H54 (cell line): ENCODE data around the gene ZFR2.
"Not testable (repeated sequence)": the region's sequence is repeated elsewhere in the genome, so short reads cannot be mapped to it uniquely, and the experiment has no call there.

Experiments used
- DNase-seq: peaks from one replicate; pipeline ENCODE4 v3.0.0; 2011; ENCODE audit warnings: low spot score, mixed read lengths; ENCODE audit not compliant: insufficient read length
- FAIRE-seq: peaks from 3 replicates; lab custom pipeline; 2011; peaks lifted over from hg19 to GRCh38; lab: Jason Lieb, UNC
- POLR2A ChIP-seq: IDR thresholded peaks from 2 replicates; pipeline ENCODE4 v1.6.1; 2011; ENCODE audit warnings: low read depth, mild to moderate bottlenecking, low read length

ZFR2 gene

DNA sequence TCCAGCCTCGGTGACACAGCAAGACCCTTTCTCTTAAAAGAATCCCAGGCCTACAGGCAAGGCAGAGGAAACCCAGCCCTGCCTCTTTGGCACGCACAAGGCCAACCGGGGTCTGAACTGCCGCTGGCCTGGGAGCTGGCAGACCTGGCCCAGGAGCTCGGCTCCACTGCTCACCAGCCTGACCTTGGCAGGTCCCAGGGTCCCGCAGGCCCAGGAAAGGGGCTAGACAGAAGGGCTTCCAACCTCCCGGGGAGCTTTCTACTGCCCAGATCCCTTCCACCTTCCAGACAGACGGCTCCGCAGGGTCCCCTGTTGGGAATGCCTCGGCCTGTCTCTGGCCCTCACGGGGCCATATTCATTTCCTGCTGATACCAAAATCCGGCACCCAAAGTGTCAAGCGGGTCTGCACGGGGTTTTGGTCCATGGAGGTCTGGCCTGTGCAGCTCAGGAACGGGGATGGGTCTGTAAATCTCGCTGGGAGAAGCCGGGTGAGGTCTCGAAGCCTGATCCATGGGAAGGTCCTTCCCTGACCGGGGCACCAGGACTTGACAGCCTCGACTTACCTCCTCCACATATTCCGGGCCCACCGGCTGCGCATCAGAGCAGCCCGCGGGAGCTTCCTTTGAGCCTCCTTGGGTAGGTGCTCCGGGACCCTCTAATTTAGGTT lies 46.0 kb downstream of the ZFR2 start:
- TF ChIP-seq POLR2A: no peak
- DNase-seq: no peak
- FAIRE-seq: no peak

GRCh38 chr19:3821857-3822364 lies 46.9 kb downstream of the ZFR2 start:
- TF ChIP-seq POLR2A: no peak
- FAIRE-seq: no peak
- peak; percentile 61 for DNase-seq

DNA sequence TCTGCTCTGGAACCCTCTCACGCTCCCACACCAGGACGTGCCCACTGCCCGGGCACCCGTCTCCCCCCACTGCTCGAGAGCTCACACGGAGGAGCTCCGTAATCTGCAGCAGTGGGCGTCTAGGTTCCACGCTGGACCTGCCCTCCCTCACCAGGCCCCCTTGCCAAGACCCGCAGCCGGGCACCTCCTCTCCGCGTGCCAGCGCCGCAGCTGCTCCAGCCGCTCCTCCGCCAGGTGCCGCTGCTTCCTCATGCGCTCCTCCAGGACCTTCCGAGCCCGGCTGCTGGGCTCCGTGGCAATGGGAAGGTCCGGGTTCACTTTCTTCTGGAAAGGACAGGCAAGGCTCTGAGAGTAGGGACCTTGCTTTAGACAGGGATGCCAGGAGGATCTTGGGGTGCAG lies 47.7 kb downstream of the ZFR2 start:
- FAIRE-seq (no peak), DNase-seq (no peak)
- TF ChIP-seq POLR2A: no peak

DNA sequence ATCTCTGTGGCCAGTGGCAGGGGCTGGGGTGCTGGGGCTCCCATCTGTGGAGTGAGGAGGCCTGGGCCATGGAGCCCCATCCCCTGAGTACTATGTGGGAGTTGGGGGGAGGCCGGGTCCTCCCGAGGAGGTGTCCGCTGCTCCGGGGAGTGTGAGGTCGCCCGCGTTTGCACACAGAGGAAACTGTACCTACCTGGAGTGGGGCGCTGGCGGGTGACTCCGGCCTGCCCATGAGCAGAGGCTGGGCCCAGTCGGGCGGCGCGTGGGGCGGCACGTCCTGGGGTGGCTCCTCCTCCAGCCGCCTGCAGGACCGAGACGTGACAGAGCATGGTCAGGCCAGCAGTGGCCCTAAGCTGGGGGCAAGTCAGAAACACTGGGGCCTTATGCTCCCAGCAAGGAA lies 48.8 kb downstream of the ZFR2 start:
- TF ChIP-seq POLR2A: no peak
- no peak for FAIRE-seq
- DNase-seq: no peak

DNA sequence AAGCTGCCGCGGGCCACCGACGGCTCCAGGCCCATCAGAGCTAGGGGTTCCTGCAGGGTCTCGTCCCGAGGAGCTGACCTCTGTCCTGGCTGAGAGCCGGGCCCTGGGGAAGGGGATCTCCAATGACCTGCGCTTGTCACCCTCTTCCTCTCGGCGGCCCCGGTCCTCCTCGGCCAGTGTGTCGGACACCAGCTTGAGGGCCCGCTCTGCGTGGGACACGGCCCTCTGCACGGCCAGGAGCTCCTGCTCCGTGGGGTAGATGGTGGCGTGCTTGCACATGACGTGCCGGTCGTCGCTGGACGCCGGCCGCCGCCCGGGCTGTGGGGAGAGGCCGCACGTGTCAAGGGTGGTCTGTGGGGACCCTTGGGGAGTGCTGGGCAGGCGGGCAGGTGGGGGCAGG lies 49.9 kb downstream of the ZFR2 start:
- DNase-seq (no peak), FAIRE-seq (no peak)
- TF ChIP-seq POLR2A: no peak

GRCh38 chr19:3818466-3818865 lies 50.4 kb downstream of the ZFR2 start:
- TF ChIP-seq POLR2A: no peak
- FAIRE-seq (no peak), DNase-seq (peak; percentile 60)

DNA sequence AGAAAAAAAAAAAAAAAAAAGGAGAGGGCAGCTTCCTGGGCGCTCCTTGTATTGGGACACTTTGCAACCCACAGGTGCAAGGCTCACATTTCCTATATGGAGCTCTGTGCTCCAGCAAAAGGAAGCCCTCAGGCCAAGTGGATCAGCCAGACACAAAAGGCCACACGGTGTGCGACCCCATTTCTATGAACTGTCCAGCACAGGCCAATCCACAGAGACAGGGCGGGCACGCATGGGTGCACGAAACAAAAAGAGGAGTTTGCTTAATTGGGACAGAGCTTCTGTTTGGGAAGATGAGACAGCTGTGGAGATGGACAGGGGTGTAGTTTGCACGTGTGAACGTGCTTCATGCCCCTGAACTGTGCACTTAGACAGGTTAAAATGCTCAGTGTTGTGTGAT lies 51.1 kb downstream of the ZFR2 start:
- DNase-seq (no peak), FAIRE-seq (no peak)
- no peak for TF ChIP-seq POLR2A

GRCh38 chr19:3816566-3817218 lies 52.1 kb downstream of the ZFR2 start:
- TF ChIP-seq POLR2A: no peak
- no peak for DNase-seq
- FAIRE-seq: no peak

- FAIRE-seq, DNase-seq: not testable (repeated sequence)
These were observed 52.7 kb downstream of the ZFR2 start for GRCh38 chr19:3816148-3816547.

- DNase-seq (no peak), FAIRE-seq (no peak)
- no peak for TF ChIP-seq POLR2A
These were observed 54.2 kb downstream of the ZFR2 start for GRCh38 chr19:3814648-3815047.

DNA sequence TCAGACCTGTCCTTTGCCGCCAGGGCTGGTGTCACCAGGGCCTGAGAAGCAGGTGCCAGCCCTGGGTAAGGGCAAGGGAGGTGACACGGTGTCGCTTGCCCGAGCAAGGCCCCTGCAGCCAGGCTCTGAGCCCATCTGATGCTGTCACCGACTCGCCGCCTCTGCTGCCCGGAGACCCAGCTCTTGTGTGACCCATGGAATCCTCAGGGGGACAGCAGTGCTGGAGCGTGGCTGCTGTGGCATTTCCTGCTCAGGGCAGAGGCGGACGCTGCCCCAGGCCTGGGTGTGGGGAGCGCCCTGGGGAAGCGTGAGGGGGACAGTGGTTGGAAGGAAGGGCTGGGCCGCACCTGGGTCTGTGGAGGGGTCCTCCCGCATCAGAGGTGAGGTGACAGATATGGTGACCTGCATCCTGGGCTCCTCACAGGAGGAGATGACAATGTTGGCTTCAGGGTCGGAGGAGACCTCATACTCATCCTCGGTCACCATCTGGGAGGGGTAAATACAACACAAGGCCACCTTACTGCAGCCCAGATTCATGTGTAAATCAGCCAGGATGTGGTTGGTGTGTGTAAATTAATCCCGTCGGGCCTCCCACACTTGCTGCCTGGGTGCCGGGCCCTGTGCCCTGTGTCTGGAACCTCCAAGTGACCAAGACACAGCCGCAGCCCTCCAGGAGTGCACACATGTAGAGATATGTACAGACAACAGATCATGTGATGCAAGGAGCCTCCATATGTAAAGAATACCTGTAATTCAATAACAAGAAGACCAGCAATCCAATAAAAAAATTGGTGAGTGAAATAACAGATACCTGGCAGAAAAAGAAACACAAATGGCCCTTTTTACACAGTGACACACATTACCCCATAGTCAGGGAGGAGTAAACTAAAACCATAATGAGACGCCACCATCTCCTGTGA lies 55.1 kb downstream of the ZFR2 start:
- no peak for DNase-seq

DNA sequence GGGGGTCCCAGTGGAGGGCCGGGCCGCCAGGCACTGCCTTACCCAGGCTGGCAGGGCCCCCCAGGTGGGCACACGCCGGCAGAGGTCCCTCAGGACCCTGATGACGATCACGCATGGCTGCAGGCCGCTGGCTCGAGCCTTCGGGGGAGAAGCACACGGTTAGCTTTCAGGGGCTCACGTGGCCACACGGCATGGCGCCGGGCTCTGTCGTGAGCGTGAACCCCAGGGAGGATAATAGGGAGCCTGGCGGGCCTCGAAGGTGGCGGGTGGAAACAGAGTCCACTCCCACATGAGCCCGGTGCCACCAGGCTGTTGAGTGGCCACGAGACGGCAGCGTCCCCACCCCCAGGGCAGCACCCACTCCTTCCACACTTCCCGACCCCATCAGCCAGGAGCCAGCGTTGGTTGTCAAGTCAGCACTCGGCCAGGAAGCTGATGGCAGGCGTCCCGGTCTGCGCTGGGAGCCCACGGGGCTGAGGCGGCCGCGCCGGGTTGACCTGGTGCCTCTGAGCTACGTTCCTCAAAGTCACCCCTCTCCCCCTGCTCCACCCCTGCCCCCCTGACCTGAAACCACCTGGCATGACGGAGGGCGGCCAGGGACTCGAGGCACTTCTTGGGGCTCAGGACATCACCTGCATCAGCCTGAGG lies 58.0 kb downstream of the ZFR2 start:
- no peak for DNase-seq
- no peak for TF ChIP-seq POLR2A
- FAIRE-seq: no peak

More for the DNA sequence above, 55.1 kb downstream of the ZFR2 start:
- TF ChIP-seq POLR2A: no peak
- FAIRE-seq: no peak

DNA sequence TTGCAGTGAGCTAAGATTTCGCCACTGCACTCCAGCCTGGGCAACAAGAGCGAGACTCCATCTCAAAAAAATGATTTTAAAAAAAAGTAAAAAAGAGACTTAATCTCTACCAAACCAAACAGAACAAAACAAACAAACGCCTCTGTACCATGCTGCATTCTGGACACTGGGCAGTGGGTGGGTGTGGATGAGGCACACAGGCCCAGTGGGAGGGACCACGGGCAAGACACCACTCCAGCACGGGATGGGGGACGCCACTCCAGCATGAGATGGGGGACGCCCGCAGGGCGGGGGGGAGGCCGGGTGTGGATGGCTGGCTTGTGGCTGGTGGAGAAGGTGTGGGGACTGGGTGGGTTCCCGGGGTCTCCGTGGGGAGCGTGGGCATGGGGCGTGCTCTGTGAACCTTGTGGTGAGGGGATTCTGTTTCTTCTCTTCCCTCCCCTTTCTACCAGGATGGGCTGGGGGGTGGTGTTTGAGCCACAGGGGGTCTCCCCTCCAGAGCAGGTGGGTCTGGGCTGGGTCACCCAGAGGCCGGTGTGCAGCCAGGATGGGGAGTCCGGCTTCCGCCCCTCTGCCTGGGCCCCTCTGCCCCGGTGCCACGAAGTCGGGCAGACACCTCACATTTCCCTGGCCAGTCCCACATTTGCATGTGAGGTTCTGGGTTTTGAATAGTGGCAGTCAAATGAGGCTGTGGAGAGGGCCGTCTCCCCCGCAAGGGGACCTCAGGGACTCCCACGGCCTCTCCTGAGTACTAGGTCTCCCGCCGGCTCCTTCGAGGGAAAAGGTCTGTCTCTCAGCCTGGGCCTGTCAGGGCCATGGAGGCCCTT lies 58.7 kb downstream of the ZFR2 start:
- no peak for TF ChIP-seq POLR2A
- DNase-seq: no peak
- no peak for FAIRE-seq
